ENCODE measurements around the gene CHERP.

DNA sequence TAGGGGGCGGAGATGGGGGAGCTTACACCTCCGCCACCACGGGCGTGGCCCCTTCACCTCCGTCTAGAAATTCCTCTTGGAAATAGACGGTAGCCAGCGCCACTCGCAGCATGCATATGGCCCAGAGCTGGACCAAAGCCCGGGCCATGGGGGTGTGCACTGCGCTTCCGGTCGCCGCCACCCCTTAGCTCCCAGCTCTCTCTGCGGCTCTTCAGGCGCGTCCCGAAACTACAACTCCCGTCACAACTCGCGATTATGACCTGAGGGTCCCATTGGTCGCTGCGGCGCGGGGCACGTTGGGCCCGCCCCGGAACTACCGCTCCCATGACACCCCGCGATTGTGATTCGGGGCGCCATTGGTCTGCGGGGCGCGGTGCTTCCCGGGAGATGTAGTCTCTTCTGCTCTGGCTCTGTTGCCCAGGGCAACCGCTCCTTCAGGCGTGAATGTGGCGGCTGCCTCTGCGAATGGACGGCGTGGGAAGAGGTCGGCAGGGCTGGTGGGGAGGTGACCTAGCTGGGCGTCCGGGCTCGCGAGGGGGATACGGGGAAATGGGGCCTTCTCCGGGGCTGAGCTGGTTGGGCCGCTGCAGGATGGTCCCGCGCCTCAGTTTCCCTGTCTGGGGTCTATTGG is 46.1 kb downstream of the CHERP start, which contains the start of the genes C19orf44 and CALR3:
- TF ChIP-seq POLR2A (IDR thresholded peaks at IDR 0.05), result peak in 2 of 3 donors; percentile 69 to 81
- TF ChIP-seq, protein P1, sequence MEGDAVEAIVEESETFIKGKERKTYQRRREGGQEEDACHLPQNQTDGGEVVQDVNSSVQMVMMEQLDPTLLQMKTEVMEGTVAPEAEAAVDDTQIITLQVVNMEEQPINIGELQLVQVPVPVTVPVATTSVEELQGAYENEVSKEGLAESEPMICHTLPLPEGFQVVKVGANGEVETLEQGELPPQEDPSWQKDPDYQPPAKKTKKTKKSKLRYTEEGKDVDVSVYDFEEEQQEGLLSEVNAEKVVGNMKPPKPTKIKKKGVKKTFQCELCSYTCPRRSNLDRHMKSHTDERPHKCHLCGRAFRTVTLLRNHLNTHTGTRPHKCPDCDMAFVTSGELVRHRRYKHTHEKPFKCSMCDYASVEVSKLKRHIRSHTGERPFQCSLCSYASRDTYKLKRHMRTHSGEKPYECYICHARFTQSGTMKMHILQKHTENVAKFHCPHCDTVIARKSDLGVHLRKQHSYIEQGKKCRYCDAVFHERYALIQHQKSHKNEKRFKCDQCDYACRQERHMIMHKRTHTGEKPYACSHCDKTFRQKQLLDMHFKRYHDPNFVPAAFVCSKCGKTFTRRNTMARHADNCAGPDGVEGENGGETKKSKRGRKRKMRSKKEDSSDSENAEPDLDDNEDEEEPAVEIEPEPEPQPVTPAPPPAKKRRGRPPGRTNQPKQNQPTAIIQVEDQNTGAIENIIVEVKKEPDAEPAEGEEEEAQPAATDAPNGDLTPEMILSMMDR (IDR thresholded peaks at IDR 0.05), result peak in 4 of 7 experiments; percentile 21 to 47 (median 35)
